ENCODE measurements around the gene MRPS18A.

- no peak for TF ChIP-seq CTCF (conservative IDR thresholded peaks at IDR 0.05; ENCODE audit: low read depth, low read length)
- no peak for TF ChIP-seq EZH2phosphoT487 (IDR thresholded peaks at IDR 0.05; ENCODE audit: borderline replicate concordance, low read length)
- no peak for TF ChIP-seq EZH2 (IDR thresholded peaks at IDR 0.05; ENCODE audit: low read length, unreplicated experiment)
Observed at GRCh38 chr6:43639984-43640800, 47.4 kb downstream of the MRPS18A start.

Measured in PC-3 (cell line).